Measurements from ENCODE around the gene PKNOX2. TPM values are rescaled to one million over a fixed set of nuclear protein-coding genes. Genes with fewer than 3 reads are reported as not detected.

The PKNOX2 gene
- total and polyA plus RNA-seq, 10 of the 15 experiments (the other 5 are each of a cell fraction or from before 2014, with no cell fraction given) = not detected

GRCh38 chr11:125211191-125211947 lies 46.8 kb downstream of the PKNOX2 start:
- no peaks in the 10 kb centered on the region for H4K20me1 ChIP-seq (ENCODE audit: control insufficient read depth, insufficient read depth)
- POLR2A ChIA-PET = interaction anchor here (0.7 kb wide), 1 partner anchor 42 kb away, joined by 3 read pairs; no protein-coding TSS in a partner anchor
- TF ChIP-seq, protein P1, sequence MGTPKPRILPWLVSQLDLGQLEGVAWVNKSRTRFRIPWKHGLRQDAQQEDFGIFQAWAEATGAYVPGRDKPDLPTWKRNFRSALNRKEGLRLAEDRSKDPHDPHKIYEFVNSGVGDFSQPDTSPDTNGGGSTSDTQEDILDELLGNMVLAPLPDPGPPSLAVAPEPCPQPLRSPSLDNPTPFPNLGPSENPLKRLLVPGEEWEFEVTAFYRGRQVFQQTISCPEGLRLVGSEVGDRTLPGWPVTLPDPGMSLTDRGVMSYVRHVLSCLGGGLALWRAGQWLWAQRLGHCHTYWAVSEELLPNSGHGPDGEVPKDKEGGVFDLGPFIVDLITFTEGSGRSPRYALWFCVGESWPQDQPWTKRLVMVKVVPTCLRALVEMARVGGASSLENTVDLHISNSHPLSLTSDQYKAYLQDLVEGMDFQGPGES (IDR thresholded peaks at IDR 0.05) = no peak
- TF ChIP-seq CHD2 (IDR thresholded peaks at IDR 0.05; ENCODE audit: borderline replicate concordance, low read depth, low read length) = no peak
- H3K9me3 ChIP-seq (replicated peaks; ENCODE audit: control insufficient read depth, insufficient read depth, low read length) = no peaks in the 10 kb centered on the region
- SMC1A ChIA-PET (ENCODE audit: uncharacterized antibody, unreplicated experiment) = no interaction called here
- H3K9ac ChIP-seq (ENCODE audit: control insufficient read depth, insufficient read depth, low read length) = no peak overlapping the region
- peaks cover 4 to 8% of the 10 kb centered on the region in 2 experiments; a peak in 3 of 4 replicates for H3K27me3 ChIP-seq (replicated peaks in 1 of 2; ENCODE audit: control insufficient read depth in 2 of 2, insufficient read depth in 2 of 2, low read length in 1 of 2)
- RAD21 ChIA-PET (ENCODE audit: unreplicated experiment) = no interaction called here
- intact Hi-C loops (cut with micrococcal nuclease; ENCODE audit: unreplicated experiment) (no loop called here), in situ Hi-C loops (cut with MboI) (no loop called here)
- CTCF ChIA-PET = no interaction called here
- WGBS (ENCODE audit: insufficient coverage, insufficient replicate concordance, low lambda C conversion rate, missing lambda C conversion rate) = 32% methylated on average over 5 of the region's 5 CpGs
- no peak for FAIRE-seq
- H3K36me3 ChIP-seq (ENCODE audit: control insufficient read depth in 2 of 2, insufficient read depth in 2 of 2, low read length in 1 of 2) = no peaks in the 10 kb centered on the region
- no peak overlapping the region for H3K4me3 ChIP-seq
- no peak for ATAC-seq
- no peak overlapping the region for H3K27ac ChIP-seq (ENCODE audit: control insufficient read depth, insufficient read depth)
- H3K4me1 ChIP-seq (ENCODE audit: control insufficient read depth, insufficient read depth, low read length) = no peaks in the 10 kb centered on the region
- H3K4me2 ChIP-seq (ENCODE audit: control insufficient read depth, insufficient read depth) = no peak overlapping the region
- no peaks in the 10 kb centered on the region for H3K79me2 ChIP-seq (ENCODE audit: control insufficient read depth, insufficient read depth, low read length)
- DNase-seq (ENCODE audit: low read depth, low spot score) = no peak
- no TSS peak for BruUV-seq (replicated peaks)
- H2AFZ ChIP-seq (ENCODE audit: control insufficient read depth, low read depth, low read length) = no peak overlapping the region

DNA sequence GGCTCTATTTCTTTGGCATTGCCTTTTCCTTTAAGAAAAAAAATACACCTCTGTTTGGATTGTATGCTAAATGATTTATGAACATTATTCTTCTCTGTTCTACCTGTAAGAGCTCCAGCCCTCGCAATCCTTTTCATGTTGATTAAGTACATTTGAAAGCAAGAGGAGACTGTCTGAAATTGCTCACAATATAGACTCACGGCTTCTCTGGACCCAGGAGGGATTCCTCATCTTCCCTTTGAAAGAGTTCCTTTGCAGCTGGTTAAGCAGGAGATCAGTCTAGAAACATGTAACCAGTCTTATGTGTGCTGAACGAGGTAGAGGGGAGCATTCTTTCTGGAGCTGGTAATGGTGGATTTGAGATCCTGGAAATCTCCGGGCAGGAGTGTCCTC lies 47.4 kb downstream of the PKNOX2 start:
- FAIRE-seq (no peak), DNase-seq (ENCODE audit: low read depth, low spot score) (no peak), ATAC-seq (no peak)
- RAD21 ChIA-PET (ENCODE audit: unreplicated experiment) = no interaction called here
- POLR2A ChIA-PET = interaction anchor here (0.7 kb wide), 1 partner anchor 42 kb away, joined by 3 read pairs; no protein-coding TSS in a partner anchor
- no peak overlapping the region for H3K4me2 ChIP-seq (ENCODE audit: control insufficient read depth, insufficient read depth)
- no peaks in the 10 kb centered on the region for H3K4me1 ChIP-seq (ENCODE audit: control insufficient read depth, insufficient read depth, low read length)
- WGBS (ENCODE audit: insufficient coverage, insufficient replicate concordance, low lambda C conversion rate, missing lambda C conversion rate) = 14% methylated on average over 4 of the region's 4 CpGs
- BruUV-seq (replicated peaks) = no TSS peak
- H3K36me3 ChIP-seq (ENCODE audit: control insufficient read depth in 2 of 2, insufficient read depth in 2 of 2, low read length in 1 of 2) = no peaks in the 10 kb centered on the region
- in situ Hi-C loops (cut with MboI) = no loop called here
- SMC1A ChIA-PET (ENCODE audit: uncharacterized antibody, unreplicated experiment) = no interaction called here
- H3K27me3 ChIP-seq (replicated peaks in 1 of 2; ENCODE audit: control insufficient read depth in 2 of 2, insufficient read depth in 2 of 2, low read length in 1 of 2) = peaks cover 3 to 8% of the 10 kb centered on the region in 2 experiments; a peak in 3 of 4 replicates
- no peaks in the 10 kb centered on the region for H3K79me2 ChIP-seq (ENCODE audit: control insufficient read depth, insufficient read depth, low read length)
- no peak for TF ChIP-seq ZNF687 (IDR thresholded peaks at IDR 0.05)
- intact Hi-C loops (cut with micrococcal nuclease; ENCODE audit: unreplicated experiment) = no loop called here
- H2AFZ ChIP-seq (ENCODE audit: control insufficient read depth, low read depth, low read length) = no peak overlapping the region
- H3K9me3 ChIP-seq (replicated peaks; ENCODE audit: control insufficient read depth, insufficient read depth, low read length) = no peaks in the 10 kb centered on the region
- H4K20me1 ChIP-seq (ENCODE audit: control insufficient read depth, insufficient read depth) = no peaks in the 10 kb centered on the region
- H3K4me3 ChIP-seq = no peak overlapping the region
- CTCF ChIA-PET = no interaction called here
- no peak overlapping the region for H3K9ac ChIP-seq (ENCODE audit: control insufficient read depth, insufficient read depth, low read length)
- H3K27ac ChIP-seq (ENCODE audit: control insufficient read depth, insufficient read depth) = no peak overlapping the region

All from GM12878 (cell line).